ENCODE data around the gene IFI27L1. TPM values are rescaled to one million over a fixed set of nuclear protein-coding genes. Genes with fewer than 3 reads are reported as not detected.
A peak's percentile ranks its signal among the peaks of the same experiment; 100 is the strongest.

The IFI27L1 gene
- total RNA-seq, 1 donor from 2014 or later = 5.7 TPM

GRCh38 chr14:94098326-94098992 is 17.3 kb downstream of the IFI27L1 start:
- Histone ChIP-seq H3K27me3 (ENCODE audit: control insufficient read depth in 3 of 3, insufficient read depth in 3 of 3, low read length in 3 of 3) (no peaks in the 10 kb centered on the region), H3K36me3 (ENCODE audit: control insufficient read depth in 3 of 3, insufficient read depth in 3 of 3, low read length in 3 of 3) (peaks cover 0 to 5% (median 3%) of the 10 kb centered on the region in 3 donors), H3K4me3 (ENCODE audit: low read length in 3 of 3) (no peak overlapping the region), H3K9me3 (ENCODE audit: control insufficient read depth in 3 of 3, low read length in 3 of 3) (no peaks in the 10 kb centered on the region), H3K4me1 (ENCODE audit: control insufficient read depth in 3 of 3, insufficient read depth in 3 of 3, low read length in 3 of 3) (peaks cover 0 to 6% (median 0%) of the 10 kb centered on the region in 3 donors), H3K27ac (ENCODE audit: low read depth, low read length) (no peak overlapping the region), H3K9ac (ENCODE audit: low read depth in 1 of 3, low read length in 3 of 3) (no peak overlapping the region)

DNA sequence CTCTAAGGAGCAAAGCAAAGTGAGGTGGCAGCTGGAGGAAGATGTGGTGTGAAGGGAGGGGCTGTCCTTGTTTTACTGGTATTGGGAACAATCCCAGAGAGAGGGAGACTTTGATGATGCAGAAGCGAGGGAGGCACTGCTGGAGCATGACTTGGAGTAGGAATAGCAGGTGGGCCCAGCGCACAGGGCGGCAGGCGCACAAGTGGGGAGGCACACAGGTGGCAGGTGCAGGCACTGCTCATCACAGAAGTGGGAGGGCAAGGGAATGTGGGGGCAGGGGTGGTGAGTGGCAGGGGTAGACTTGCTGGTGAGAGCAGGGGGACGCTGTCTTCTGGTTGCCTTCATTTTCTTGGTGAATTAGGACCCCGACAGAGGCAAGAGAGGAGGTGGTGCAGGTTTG is 17.9 kb downstream of the IFI27L1 start:
- no peaks in the 10 kb centered on the region for H3K9me3 ChIP-seq (ENCODE audit: control insufficient read depth in 3 of 3, low read length in 3 of 3)
- peaks cover 0 to 6% (median 0%) of the 10 kb centered on the region in 3 donors for H3K4me1 ChIP-seq (ENCODE audit: control insufficient read depth in 3 of 3, insufficient read depth in 3 of 3, low read length in 3 of 3)

GRCh38 chr14:94100847-94101246 is 19.7 kb downstream of the IFI27L1 start:
- H3K9ac ChIP-seq (ENCODE audit: low read depth in 1 of 3, low read length in 3 of 3) = no peak overlapping the region
- no peak overlapping the region for H3K27ac ChIP-seq (ENCODE audit: low read depth, low read length)
- H3K4me3 ChIP-seq (ENCODE audit: low read length in 3 of 3) = no peak overlapping the region
- H3K36me3 ChIP-seq (ENCODE audit: control insufficient read depth in 3 of 3, insufficient read depth in 3 of 3, low read length in 3 of 3) = peaks cover 0 to 5% (median 3%) of the 10 kb centered on the region in 3 donors
- H3K9me3 ChIP-seq (ENCODE audit: control insufficient read depth in 3 of 3, low read length in 3 of 3) = no peaks in the 10 kb centered on the region
- peaks cover 0 to 6% (median 0%) of the 10 kb centered on the region in 3 donors for H3K4me1 ChIP-seq (ENCODE audit: control insufficient read depth in 3 of 3, insufficient read depth in 3 of 3, low read length in 3 of 3)
- H3K27me3 ChIP-seq (ENCODE audit: control insufficient read depth in 3 of 3, insufficient read depth in 3 of 3, low read length in 3 of 3) = no peaks in the 10 kb centered on the region

More for the DNA sequence above, 17.9 kb downstream of the IFI27L1 start:
- no peaks in the 10 kb centered on the region for H3K27me3 ChIP-seq (ENCODE audit: control insufficient read depth in 3 of 3, insufficient read depth in 3 of 3, low read length in 3 of 3)
- no peak overlapping the region for H3K4me3 ChIP-seq (ENCODE audit: low read length in 3 of 3)
- no peak overlapping the region for H3K27ac ChIP-seq (ENCODE audit: low read depth, low read length)
- H3K9ac ChIP-seq (ENCODE audit: low read depth in 1 of 3, low read length in 3 of 3) = no peak overlapping the region
- H3K36me3 ChIP-seq (ENCODE audit: control insufficient read depth in 3 of 3, insufficient read depth in 3 of 3, low read length in 3 of 3) = peaks cover 0 to 5% (median 3%) of the 10 kb centered on the region in 3 donors

- Histone ChIP-seq H3K9ac (ENCODE audit: low read depth in 1 of 3, low read length in 3 of 3) (no peak overlapping the region), H3K27me3 (ENCODE audit: control insufficient read depth in 3 of 3, insufficient read depth in 3 of 3, low read length in 3 of 3) (no peaks in the 10 kb centered on the region), H3K27ac (ENCODE audit: low read depth, low read length) (no peak overlapping the region), H3K4me1 (ENCODE audit: control insufficient read depth in 3 of 3, insufficient read depth in 3 of 3, low read length in 3 of 3) (peaks cover 0 to 6% (median 0%) of the 10 kb centered on the region in 3 donors), H3K4me3 (ENCODE audit: low read length in 3 of 3) (no peak overlapping the region), H3K36me3 (ENCODE audit: control insufficient read depth in 3 of 3, insufficient read depth in 3 of 3, low read length in 3 of 3) (peaks cover 0 to 4% (median 3%) of the 10 kb centered on the region in 3 donors), H3K9me3 (ENCODE audit: control insufficient read depth in 3 of 3, low read length in 3 of 3) (no peaks in the 10 kb centered on the region)
Observed at GRCh38 chr14:94101748-94102147, 20.6 kb downstream of the IFI27L1 start.

DNA sequence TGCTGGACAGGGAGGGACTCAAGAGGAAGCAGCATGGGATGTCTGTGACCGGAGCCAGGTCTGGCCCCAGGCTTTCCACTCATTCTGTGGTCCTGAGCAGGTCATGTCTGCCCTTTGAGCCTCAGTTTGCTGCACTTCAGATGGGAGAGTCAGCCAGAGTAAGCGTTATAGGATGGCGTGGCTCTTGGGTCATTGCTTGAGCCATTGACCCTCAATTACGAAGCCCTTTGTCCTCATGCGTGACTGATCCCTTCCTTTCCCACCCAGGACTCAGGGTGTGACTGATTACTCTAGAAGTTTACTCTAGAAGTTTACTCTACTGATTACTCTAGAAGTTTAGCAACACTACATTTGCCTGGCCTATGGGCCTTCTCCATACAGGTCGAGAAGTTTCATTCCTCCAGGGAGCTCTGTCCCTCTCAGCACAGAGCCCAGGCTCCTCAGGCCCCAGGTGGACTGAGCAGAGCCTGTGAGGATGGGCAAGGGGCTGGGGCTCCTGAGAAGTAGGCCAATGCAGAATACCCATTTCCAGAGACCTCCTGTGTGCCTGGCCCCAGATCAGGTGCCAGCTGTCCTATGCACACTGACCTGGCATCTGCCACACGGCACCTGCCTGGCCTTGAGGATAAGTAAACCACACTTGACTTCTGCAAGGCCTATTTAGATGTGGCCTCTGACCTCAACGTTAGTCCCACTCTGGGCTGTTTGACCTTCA is 21.8 kb downstream of the IFI27L1 start:
- peaks cover 0 to under 1% (median 0%) of the 10 kb centered on the region in 3 donors for H3K36me3 ChIP-seq (ENCODE audit: control insufficient read depth in 3 of 3, insufficient read depth in 3 of 3, low read length in 3 of 3)
- no peak overlapping the region for H3K27ac ChIP-seq (ENCODE audit: low read depth, low read length)
- H3K27me3 ChIP-seq (ENCODE audit: control insufficient read depth in 3 of 3, insufficient read depth in 3 of 3, low read length in 3 of 3) = no peaks in the 10 kb centered on the region
- peaks cover 0 to 6% (median 0%) of the 10 kb centered on the region in 3 donors for H3K4me1 ChIP-seq (ENCODE audit: control insufficient read depth in 3 of 3, insufficient read depth in 3 of 3, low read length in 3 of 3)
- H3K9me3 ChIP-seq (ENCODE audit: control insufficient read depth in 3 of 3, low read length in 3 of 3) = no peaks in the 10 kb centered on the region
- no peak overlapping the region for H3K4me3 ChIP-seq (ENCODE audit: low read length in 3 of 3)
- no peak overlapping the region for H3K9ac ChIP-seq (ENCODE audit: low read depth in 1 of 3, low read length in 3 of 3)

DNA sequence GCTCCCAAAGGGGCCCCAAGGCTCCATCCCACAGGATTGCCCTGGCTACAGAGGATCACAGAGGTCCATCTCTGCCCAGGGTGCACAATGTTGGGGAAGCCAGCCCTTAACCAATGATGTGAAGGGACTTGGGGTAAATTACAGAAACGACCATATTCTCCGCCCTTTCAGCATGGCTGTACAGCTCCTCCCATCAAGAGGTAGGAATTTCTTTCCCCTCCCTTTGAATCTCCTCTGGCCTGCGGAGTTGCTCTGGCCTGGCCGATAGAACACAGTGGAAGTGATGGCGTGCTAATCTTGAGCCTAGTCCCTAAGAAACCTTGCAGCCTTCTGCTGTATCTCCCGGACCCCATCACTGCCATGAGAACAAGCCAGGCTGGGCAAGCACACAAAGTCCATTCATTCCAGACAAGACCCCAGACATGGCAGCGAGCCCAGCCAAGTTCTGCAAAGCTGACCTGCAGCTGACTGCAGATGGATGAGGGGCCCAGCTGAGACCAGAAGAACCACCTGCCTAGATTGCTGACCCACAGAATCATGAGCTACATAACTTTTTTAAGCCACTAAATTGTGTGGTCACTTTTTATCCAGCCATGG is 22.5 kb downstream of the IFI27L1 start:
- H3K27me3 ChIP-seq (ENCODE audit: control insufficient read depth in 3 of 3, insufficient read depth in 3 of 3, low read length in 3 of 3) = no peaks in the 10 kb centered on the region
- no peaks in the 10 kb centered on the region for H3K9me3 ChIP-seq (ENCODE audit: control insufficient read depth in 3 of 3, low read length in 3 of 3)
- peaks cover 0 to 6% (median 0%) of the 10 kb centered on the region in 3 donors for H3K4me1 ChIP-seq (ENCODE audit: control insufficient read depth in 3 of 3, insufficient read depth in 3 of 3, low read length in 3 of 3)
- H3K27ac ChIP-seq (ENCODE audit: low read depth, low read length) = no peak overlapping the region
- no peak overlapping the region for H3K4me3 ChIP-seq (ENCODE audit: low read length in 3 of 3)
- no peaks in the 10 kb centered on the region for H3K36me3 ChIP-seq (ENCODE audit: control insufficient read depth in 3 of 3, insufficient read depth in 3 of 3, low read length in 3 of 3)
- H3K9ac ChIP-seq (ENCODE audit: low read depth in 1 of 3, low read length in 3 of 3) = no peak overlapping the region

GRCh38 chr14:94104731-94105130 is 23.6 kb downstream of the IFI27L1 start:
- Histone ChIP-seq H3K36me3 (ENCODE audit: control insufficient read depth in 3 of 3, insufficient read depth in 3 of 3, low read length in 3 of 3) (no peaks in the 10 kb centered on the region), H3K4me1 (ENCODE audit: control insufficient read depth in 3 of 3, insufficient read depth in 3 of 3, low read length in 3 of 3) (peaks cover 0 to 6% (median under 1%) of the 10 kb centered on the region in 3 donors), H3K4me3 (ENCODE audit: low read length in 3 of 3) (no peak overlapping the region), H3K27me3 (ENCODE audit: control insufficient read depth in 3 of 3, insufficient read depth in 3 of 3, low read length in 3 of 3) (no peaks in the 10 kb centered on the region), H3K9ac (ENCODE audit: low read depth in 1 of 3, low read length in 3 of 3) (no peak overlapping the region), H3K9me3 (ENCODE audit: control insufficient read depth in 3 of 3, low read length in 3 of 3) (no peaks in the 10 kb centered on the region), H3K27ac (ENCODE audit: low read depth, low read length) (no peak overlapping the region)

GRCh38 chr14:94109915-94110250 is 28.8 kb downstream of the IFI27L1 start:
- H3K27ac ChIP-seq (ENCODE audit: low read depth, low read length) = peak overlapping the region; percentile 76
- no peaks in the 10 kb centered on the region for H3K9me3 ChIP-seq (ENCODE audit: control insufficient read depth in 3 of 3, low read length in 3 of 3)
- H3K9ac ChIP-seq (ENCODE audit: low read depth in 1 of 3, low read length in 3 of 3) = no peak overlapping the region
- H3K27me3 ChIP-seq (ENCODE audit: control insufficient read depth in 3 of 3, insufficient read depth in 3 of 3, low read length in 3 of 3) = no peaks in the 10 kb centered on the region
- no peaks in the 10 kb centered on the region for H3K36me3 ChIP-seq (ENCODE audit: control insufficient read depth in 3 of 3, insufficient read depth in 3 of 3, low read length in 3 of 3)
- H3K4me3 ChIP-seq (ENCODE audit: low read length in 3 of 3) = peak overlapping the region in 1 of 3 donors; percentile 77
- H3K4me1 ChIP-seq (ENCODE audit: control insufficient read depth in 3 of 3, insufficient read depth in 3 of 3, low read length in 3 of 3) = peaks cover 9 to 14% (median 13%) of the 10 kb centered on the region in 3 donors

DNA sequence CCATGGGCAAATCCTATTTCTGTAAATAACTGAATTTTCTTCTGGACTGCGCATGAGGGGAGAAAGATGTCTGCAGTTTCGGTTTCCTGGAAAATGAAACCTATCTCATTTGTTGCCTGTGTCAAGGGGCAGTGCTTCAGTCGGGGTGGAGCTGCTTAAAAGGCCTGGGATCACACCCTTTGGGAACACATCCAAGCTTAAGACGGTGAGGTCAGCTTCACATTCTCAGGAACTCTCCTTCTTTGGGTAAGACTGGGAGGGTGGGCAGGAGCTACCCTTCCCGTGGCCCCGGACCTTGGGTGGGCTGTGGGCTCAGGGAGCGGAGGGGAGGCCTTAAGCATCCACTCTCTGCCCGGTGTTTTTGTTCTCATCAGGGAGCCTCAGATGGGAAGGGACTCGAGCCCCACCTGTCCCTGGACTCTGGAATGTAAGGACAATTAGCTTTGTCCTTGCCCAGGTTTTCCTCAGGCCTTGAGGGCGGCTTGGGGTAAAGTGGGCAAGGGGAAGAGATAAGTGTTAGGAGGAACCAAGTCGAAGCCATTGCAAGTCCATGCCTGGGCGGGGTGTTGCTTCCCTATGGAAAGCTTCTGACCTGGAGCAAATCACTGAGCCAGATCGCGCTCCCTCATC is 29.6 kb downstream of the IFI27L1 start, which contains the start of gene IFI27:
IFI27 (plus strand) TSS at position 185 of the 630 bp plus-strand sequence.
- Histone ChIP-seq H3K27me3 (ENCODE audit: control insufficient read depth in 3 of 3, insufficient read depth in 3 of 3, low read length in 3 of 3) (peaks cover 0 to 3% (median 0%) of the 10 kb centered on the region in 3 donors), H3K27ac (ENCODE audit: low read depth, low read length) (peak within 1 kb of the TSS; percentile 76), H3K9me3 (ENCODE audit: control insufficient read depth in 3 of 3, low read length in 3 of 3) (no peaks in the 10 kb centered on the region), H3K4me3 (ENCODE audit: low read length in 3 of 3) (peak within 1 kb of the TSS; percentile 49 to 77 (median 67)), H3K9ac (ENCODE audit: low read depth in 1 of 3, low read length in 3 of 3) (peak within 1 kb of the TSS; percentile 39 to 81 (median 66)), H3K36me3 (ENCODE audit: control insufficient read depth in 3 of 3, insufficient read depth in 3 of 3, low read length in 3 of 3) (no peaks in the 10 kb centered on the region), H3K4me1 (ENCODE audit: control insufficient read depth in 3 of 3, insufficient read depth in 3 of 3, low read length in 3 of 3) (peaks cover 13 to 19% (median 16%) of the 10 kb centered on the region in 3 donors)

All from skeletal muscle tissue (tissue), 4 donors.